ENCODE results near the gene SLX4IP. TPM values are rescaled to one million over a fixed set of nuclear protein-coding genes. Genes with fewer than 3 reads are reported as not detected.

SLX4IP gene
- total and polyA plus RNA-seq, 2 donors (not counting 1 experiment from before 2014, with no cell fraction given) = 1.9 to 8.1 TPM

- no peaks in the 10 kb centered on the region for H3K79me2 ChIP-seq (ENCODE audit: control insufficient read depth, insufficient read depth, low read length)
- H3K9ac ChIP-seq (ENCODE audit: insufficient read depth, low read length) = no peak overlapping the region
- TF ChIP-seq CTCF (conservative IDR thresholded peaks at IDR 0.05 in 1 of 2, IDR thresholded peaks at IDR 0.05 in 1 of 2; ENCODE audit: low read depth in 1 of 2, low read length in 2 of 2) = no peak
- no peak for TF ChIP-seq EZH2 (IDR thresholded peaks at IDR 0.05; ENCODE audit: low read length, missing control alignments)
- peaks cover 16% of the 10 kb centered on the region for H3K4me1 ChIP-seq (ENCODE audit: control insufficient read depth, extremely low read depth, insufficient read depth, low read length)
- H3K4me3 ChIP-seq (replicated peaks in 1 of 4; ENCODE audit: control extremely low read depth in 1 of 4, insufficient read depth in 1 of 4, low read depth in 3 of 4, low read length in 4 of 4) = no peak overlapping the region
- H2AFZ ChIP-seq (ENCODE audit: low read length) = no peak overlapping the region
- no peak for DNase-seq (ENCODE audit: low read depth in 2 of 2)
- no peak overlapping the region for H3K4me2 ChIP-seq (ENCODE audit: extremely low read depth, insufficient read depth, low read length)
- peak overlapping the region; percentile 27 for H3K27ac ChIP-seq (ENCODE audit: insufficient read depth, low read length)
- no peaks in the 10 kb centered on the region for H3K9me3 ChIP-seq (ENCODE audit: control insufficient read depth, insufficient read depth, low read depth, low read length)
- no peaks in the 10 kb centered on the region for H4K20me1 ChIP-seq (ENCODE audit: control insufficient read depth, extremely low read depth, insufficient read depth, low read length)
- no peaks in the 10 kb centered on the region for H3K27me3 ChIP-seq (ENCODE audit: control insufficient read depth, insufficient read depth, low read length)
- H3K36me3 ChIP-seq (ENCODE audit: control insufficient read depth, insufficient read depth, low read length) = no peaks in the 10 kb centered on the region
Measured at GRCh38 chr20:10509376-10509775, 74.3 kb downstream of the SLX4IP start.

- no peaks in the 10 kb centered on the region for H3K9me3 ChIP-seq (ENCODE audit: control insufficient read depth, insufficient read depth, low read depth, low read length)
- H3K4me3 ChIP-seq (replicated peaks in 1 of 4; ENCODE audit: control extremely low read depth in 1 of 4, insufficient read depth in 1 of 4, low read depth in 3 of 4, low read length in 4 of 4) = no peak overlapping the region
- no peak overlapping the region for H3K27ac ChIP-seq (ENCODE audit: insufficient read depth, low read length)
- no peak for TF ChIP-seq CTCF (conservative IDR thresholded peaks at IDR 0.05 in 1 of 2, IDR thresholded peaks at IDR 0.05 in 1 of 2; ENCODE audit: low read depth in 1 of 2, low read length in 2 of 2)
- no peak for TF ChIP-seq EZH2 (IDR thresholded peaks at IDR 0.05; ENCODE audit: low read length, missing control alignments)
- no peak overlapping the region for H3K9ac ChIP-seq (ENCODE audit: insufficient read depth, low read length)
- no peak overlapping the region for H3K4me2 ChIP-seq (ENCODE audit: extremely low read depth, insufficient read depth, low read length)
- H4K20me1 ChIP-seq (ENCODE audit: control insufficient read depth, extremely low read depth, insufficient read depth, low read length) = no peaks in the 10 kb centered on the region
- H3K79me2 ChIP-seq (ENCODE audit: control insufficient read depth, insufficient read depth, low read length) = no peaks in the 10 kb centered on the region
- DNase-seq (ENCODE audit: low read depth in 2 of 2) = no peak
- H3K27me3 ChIP-seq (ENCODE audit: control insufficient read depth, insufficient read depth, low read length) = no peaks in the 10 kb centered on the region
- no peaks in the 10 kb centered on the region for H3K36me3 ChIP-seq (ENCODE audit: control insufficient read depth, insufficient read depth, low read length)
- peaks cover 16% of the 10 kb centered on the region for H3K4me1 ChIP-seq (ENCODE audit: control insufficient read depth, extremely low read depth, insufficient read depth, low read length)
- no peak overlapping the region for H2AFZ ChIP-seq (ENCODE audit: low read length)
Measured at GRCh38 chr20:10510216-10510615, 75.1 kb downstream of the SLX4IP start.

GRCh38 chr20:10511170-10511508 lies 76.0 kb downstream of the SLX4IP start:
- peaks cover 16% of the 10 kb centered on the region for H3K4me1 ChIP-seq (ENCODE audit: control insufficient read depth, extremely low read depth, insufficient read depth, low read length)
- no peaks in the 10 kb centered on the region for H3K36me3 ChIP-seq (ENCODE audit: control insufficient read depth, insufficient read depth, low read length)
- H3K4me2 ChIP-seq (ENCODE audit: extremely low read depth, insufficient read depth, low read length) = peak overlapping the region; percentile 89
- no peaks in the 10 kb centered on the region for H3K27me3 ChIP-seq (ENCODE audit: control insufficient read depth, insufficient read depth, low read length)
- H3K9ac ChIP-seq (ENCODE audit: insufficient read depth, low read length) = peak overlapping the region; percentile 3
- H3K79me2 ChIP-seq (ENCODE audit: control insufficient read depth, insufficient read depth, low read length) = no peaks in the 10 kb centered on the region
- H2AFZ ChIP-seq (ENCODE audit: low read length) = no peak overlapping the region
- no peaks in the 10 kb centered on the region for H4K20me1 ChIP-seq (ENCODE audit: control insufficient read depth, extremely low read depth, insufficient read depth, low read length)
- H3K9me3 ChIP-seq (ENCODE audit: control insufficient read depth, insufficient read depth, low read depth, low read length) = no peaks in the 10 kb centered on the region
- H3K4me3 ChIP-seq (replicated peaks in 1 of 4; ENCODE audit: control extremely low read depth in 1 of 4, insufficient read depth in 1 of 4, low read depth in 3 of 4, low read length in 4 of 4) = no peak overlapping the region
- no peak for DNase-seq (ENCODE audit: low read depth in 2 of 2)
- H3K27ac ChIP-seq (ENCODE audit: insufficient read depth, low read length) = peak overlapping the region; percentile 87
- no peak for TF ChIP-seq CTCF (conservative IDR thresholded peaks at IDR 0.05 in 1 of 2, IDR thresholded peaks at IDR 0.05 in 1 of 2; ENCODE audit: low read depth in 1 of 2, low read length in 2 of 2)
- TF ChIP-seq EZH2 (IDR thresholded peaks at IDR 0.05; ENCODE audit: low read length, missing control alignments) = no peak
